Heart right ventricle (tissue), 16 donors: ENCODE measurements around the gene TRMT1. TPM values are rescaled to one million over a fixed set of nuclear protein-coding genes. Genes with fewer than 3 reads are reported as not detected.
A peak's percentile ranks its signal among the peaks of the same experiment; 100 is the strongest.
"Not testable (repeated sequence)": the region's sequence is repeated elsewhere in the genome, so short reads cannot be mapped to it uniquely, and the experiment has no call there.

ENCODE experiments used
- ATAC-seq, 8 donors: fragments of 200-7000 bp; cut with Tn5 transposase; one replicate each; pipeline ENCODE4 v1.9.1; 2020; ENCODE audit warnings: mild to moderate bottlenecking in 8 of 8, moderate library complexity in 8 of 8, moderate number of reproducible peaks in 1 of 8
- DNase-seq, 2 donors: peaks; one replicate each; pipeline ENCODE4 v3.0.0-alpha.2; 2020
- H3K27ac ChIP-seq, 10 donors: fragments of 200-600 bp; sonication (generic) in 2 of 10; one replicate each; pipeline versions ENCODE4 v1.5.0 to v1.8.0; 2020 to 2022; ENCODE audit warnings: mild to moderate bottlenecking in 3 of 10
- H3K27me3 ChIP-seq, 7 donors: fragments of 200-600 bp; one replicate each; pipeline ENCODE4 v1.8.0; 2021 to 2022; ENCODE audit warnings: mild to moderate bottlenecking in 2 of 7
- H3K36me3 ChIP-seq, 9 donors: fragments of 200-600 bp; sonication (generic) in 1 of 9; one replicate each; pipeline versions ENCODE4 v1.5.0 to v1.8.0; 2020 to 2022; ENCODE audit warnings: mild to moderate bottlenecking in 2 of 9
- H3K4me1 ChIP-seq, 9 donors: fragments of 200-600 bp; sonication (generic) in 1 of 9; one replicate each; pipeline versions ENCODE4 v1.5.0 to v1.8.0; 2020 to 2022; ENCODE audit warnings: mild to moderate bottlenecking in 4 of 9
- H3K4me3 ChIP-seq, 10 donors: fragments of 200-600 bp; sonication (generic) in 2 of 10; one replicate each; pipeline versions ENCODE4 v1.5.0 to v1.8.0; 2020 to 2022; ENCODE audit warnings: mild to moderate bottlenecking in 7 of 10, moderate library complexity in 2 of 10
- H3K9me3 ChIP-seq, 11 donors: fragments of 200-600 bp in 10 of 11; sonication (generic) in 2 of 11; one replicate each; pipeline versions ENCODE4 v1.5.0 to v1.8.0; 2013 to 2022; ENCODE audit warnings: mild to moderate bottlenecking in 2 of 11, control low read depth in 1 of 11, moderate library complexity in 1 of 11
- CTCF ChIP-seq, 9 donors: fragments of 200-600 bp; sonication (generic) in 2 of 9; IDR thresholded peaks; one replicate each; pipeline versions ENCODE4 v1.5.0 to v1.8.0; 2021 to 2022; ENCODE audit warnings: antibody characterized with exemption in 9 of 9, mild to moderate bottlenecking in 5 of 9, moderate library complexity in 1 of 9
- WGBS, 2 donors: extraction: QIAGEN DNeasy Blood & Tissue Kit; methylation state at CpG; one replicate each; pipeline ENCODE4 v1.1.7; 2013; ENCODE audit warnings: inconsistent platforms in 1 of 2; 5-methylcytosine and 5-hydroxymethylcytosine counted together
- intact Hi-C, 10 donors: fragments of 100-400 bp; cut with DNase I; formaldehyde crosslinking; loops; one replicate each; pipeline versions ENCODE4 v1.11.1 to v1.14.2; 2022
- long read RNA-seq, 3 donors: library from polyadenylated mRNA; unstranded; transcript quantifications; one replicate each; pipeline ENCODE4 v2.0.0, GENCODE V29; 2020 to 2021
- polyA plus RNA-seq, 2 donors: library from polyadenylated mRNA; stranded (reverse); fragments of 200-250 nt; gene quantifications; one replicate each; pipeline ENCODE4 v1.2.3, GENCODE V29; 2013
- total RNA-seq, 10 donors: library from RNA; stranded (reverse); fragmentation: NEBNext Ultra II Directional in 3 of 10; extraction: Animal tissue kit (Norgen Biotek cat#: 25700) in 3 of 10; gene quantifications; one replicate each; pipeline versions ENCODE4 v1.2.1 to v1.2.4, GENCODE V29; 2021 to 2023
- donor health status: Arrhythmogenic right ventricular cardiomyopathy.
- donor health status: ischemic (EF 13 %, LVEDD 7.1; RV severe dilation, severe dysfunction).
- donor health status: healthy with polysubstance abuse.
- donor health status: DM: no; HTN: yes; CAD: no.
- donor health status: DM: no; HTN: no; CAD: no.
- donor health status: ischemic (EF 25% LVEDD 6.9; RV normal size, moderate dysfunction).
- donor health status: ischemic (EF 25% LVEDD 5.7; RV mildly dilated, moderate dysfunction).
- donor health status: healthy.
- donor health status: DM: yes; HTN: yes; CAD: no.
- donor health status: Ischemic cardiomyopathy.
- donor health status: ischemic (EF 35%, LVEDD 5.7; RV mildly dilated, moderate dysfunction).
- donor health status: nonischemic (EF 11% LVEDD 7.7; RV severe dilation, severe dysfunction).
- donor health status: DM: yes; HTN: yes; CAD: no.
- donor health status: PGD.
- donor health status: ischemic (EF 29% LVEDD 5.4; RV normal size, mild dysfunction).
- donor health status: nonischemic (EF 23%, LVEDD 6.1; RV moderate dilation, normal function).

The TRMT1 gene
- total RNA-seq (10 to 100 TPM; 10.5 to 22.4 (median 14.2) TPM), polyA plus RNA-seq (10 to 100 TPM; 33.1 to 54.0 TPM)
- long read RNA-seq, donor 1, partial matches to known transcripts = 4 of 15 reads
- long read RNA-seq, donor 1, other reads (novel, unspliced or antisense) = 6 of 15 reads
- long read RNA-seq, donor 2, partial matches to known transcripts = 5 of 21 reads
- long read RNA-seq, donor 2, other reads (novel, unspliced or antisense) = 10 of 21 reads
- long read RNA-seq, donor 3, transcript TRMT1-202 (17 exons, 2,142 nt) = major isoform, 15 of 49 reads
- long read RNA-seq, donor 3, partial matches to known transcripts = 6 of 49 reads
- long read RNA-seq, donor 3, other reads (novel, unspliced or antisense) = 26 of 49 reads

- Histone ChIP-seq H3K27me3 (no peaks in the 10 kb centered on the region), H3K4me3 (peak within 1 kb of the TSS; percentile 53 to 99 (median 97)), H3K4me1 (peaks cover 12 to 54% (median 44%) of the 10 kb centered on the region in 9 donors), H3K9me3 (no peaks in the 10 kb centered on the region), H3K36me3 (peaks cover 0 to 41% (median 10%) of the 10 kb centered on the region in 9 donors), H3K27ac (peak within 1 kb of the TSS in 9 of 10 donors; percentile 56 to 87 (median 77))
- intact Hi-C loops = loop anchor here in 5 of 10 donors (1.0 to 10.0 kb wide), 5 partner anchors 34 to 148 kb away; partner anchors contain the start of genes IER2 (in 4 of the 5) and STX10 (in 4 of the 5)
- DNase-seq (peak; percentile 88 to 96), ATAC-seq (peak; percentile 74 to 93 (median 84))
- 0 to 1% methylated on average over 51 of the region's 51 CpGs for WGBS, 2 donors
- TF ChIP-seq CTCF (IDR thresholded peaks at IDR 0.05) = no peak
These were observed at the start of gene TRMT1 for GRCh38 chr19:13116282-13117175. TSS of gene TRMT1 (minus strand) at chr19:13116740. CDS start at chr19:13116399, 341 bp downstream.

DNA sequence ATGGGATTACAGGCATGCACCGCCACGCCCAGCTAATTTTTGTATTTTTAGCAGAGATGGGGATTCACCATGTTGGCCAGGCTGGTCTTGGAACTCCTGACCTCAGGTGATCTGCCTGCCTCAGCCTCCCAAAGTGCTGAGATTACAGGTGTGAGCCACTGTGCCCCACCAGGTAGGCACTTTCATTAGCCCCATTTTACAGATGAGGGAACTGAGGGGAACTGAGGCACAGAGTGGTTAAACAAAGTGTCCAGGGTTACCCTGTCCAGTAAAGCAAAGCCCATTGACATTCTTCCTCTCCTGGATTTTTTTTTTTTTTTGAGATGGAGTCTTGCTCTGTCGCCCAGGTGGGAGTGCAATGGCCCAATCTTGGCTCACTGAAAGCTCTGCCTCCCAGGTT, 49.6 kb upstream of the TRMT1 start:
- ATAC-seq, H3K4me3 ChIP-seq, H3K9me3 ChIP-seq, H3K27me3 ChIP-seq, H3K36me3 ChIP-seq, DNase-seq: not testable (repeated sequence)
- Histone ChIP-seq H3K27ac (peak overlapping the region in 9 of 10 donors; percentile 93 to 99 (median 97)), H3K4me1 (peaks cover 18 to 95% (median 64%) of the 10 kb centered on the region in 9 donors)
- intact Hi-C loops = loop anchor here in 3 of 10 donors (2.0 to 10.0 kb wide), 3 partner anchors 13 to 679 kb away; no protein-coding TSS in a partner anchor
- WGBS, 2 donors = 96 to 98% methylated on average over 3 of the region's 3 CpGs

DNA sequence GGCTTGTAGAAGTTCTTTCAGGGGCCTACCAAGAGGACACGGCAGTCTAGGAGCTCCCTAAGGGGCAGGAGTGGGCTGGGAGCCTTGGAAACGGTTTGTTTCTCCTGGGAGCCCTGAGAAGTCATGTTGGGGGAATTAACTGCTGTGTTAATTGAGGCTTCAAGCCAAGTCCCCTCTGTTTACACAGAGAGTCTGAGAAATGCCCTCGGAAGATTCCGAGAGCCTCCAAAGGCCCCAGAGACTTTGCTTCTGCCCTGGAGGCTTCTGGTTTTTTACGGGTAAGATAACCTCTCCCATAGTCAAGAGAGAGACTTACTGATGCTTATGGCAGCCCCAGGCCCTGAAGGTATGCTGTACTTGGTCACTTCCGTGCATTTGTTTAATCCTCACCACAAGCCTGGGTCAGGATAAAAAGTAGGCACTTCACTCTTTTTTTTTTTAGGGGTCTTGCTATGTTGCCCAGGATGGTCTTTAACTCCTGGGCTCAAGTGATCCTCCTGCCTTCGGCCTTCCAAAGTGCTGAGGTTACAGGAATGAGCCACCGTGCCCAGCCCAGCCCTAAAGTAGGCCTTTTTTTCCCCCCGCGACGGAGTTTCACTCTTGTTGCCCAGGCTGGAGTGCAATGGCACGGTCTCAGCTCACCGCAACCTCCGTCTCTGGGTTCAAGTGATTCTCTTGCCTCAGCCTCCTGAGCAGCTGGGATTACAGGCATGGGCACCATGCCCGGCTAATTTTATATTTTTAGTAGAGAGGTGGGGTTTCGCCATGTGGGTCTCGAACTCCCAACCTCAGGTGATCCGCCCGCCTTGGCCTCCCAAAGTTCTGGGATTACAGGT, 48.8 kb upstream of the TRMT1 start:
- intact Hi-C loops = loop anchor here in 2 of 10 donors (10.0 kb wide), 2 partner anchors 191 to 679 kb away; no protein-coding TSS in a partner anchor
- Histone ChIP-seq H3K36me3 (no peaks in the 10 kb centered on the region), H3K9me3 (no peaks in the 10 kb centered on the region), H3K4me3 (peak overlapping the region in 1 of 10 donors; percentile 52), H3K27ac (peak overlapping the region; percentile 81 to 99 (median 96)), H3K4me1 (peaks cover 18 to 96% (median 64%) of the 10 kb centered on the region in 9 donors), H3K27me3 (no peaks in the 10 kb centered on the region)
- no peak for ATAC-seq
- 78 to 79% methylated on average over 19 of the region's 19 CpGs for WGBS, 2 donors
- TF ChIP-seq CTCF (IDR thresholded peaks at IDR 0.05) = no peak
- no peak for DNase-seq
